IPS-NIHi7 (cell line): ENCODE measurements around the gene PCDHA1.
"Not testable (repeated sequence)": the region's sequence is repeated elsewhere in the genome, so short reads cannot be mapped to it uniquely, and the experiment has no call there.

Source experiments
- DNase-seq: peaks from one replicate; pipeline ENCODE4 v3.0.0; 2012; ENCODE audit warnings: mixed read lengths; ENCODE audit errors: extremely low spot score

The PCDHA1 gene

GRCh38 chr5:140785905-140786686, at the start of gene PCDHA1:
PCDHA1 (plus strand) TSS chr5:140786140.
- peak; percentile 31 for DNase-seq

GRCh38 chr5:140737486-140737885, 48.5 kb upstream of the PCDHA1 start:
- DNase-seq: no peak

GRCh38 chr5:140741967-140742366, 44.0 kb upstream of the PCDHA1 start:
- DNase-seq: no peak

- DNase-seq: no peak
These were observed 32.4 kb upstream of the PCDHA1 start for GRCh38 chr5:140753561-140753960.

- no peak for DNase-seq
These were observed 21.6 kb upstream of the PCDHA1 start for GRCh38 chr5:140764177-140764973.

- DNase-seq: no peak
These were observed 18.5 kb upstream of the PCDHA1 start for GRCh38 chr5:140767444-140767843.

GRCh38 chr5:140780512-140780911, 5.4 kb upstream of the PCDHA1 start:
- DNase-seq: no peak

- not testable (repeated sequence) for DNase-seq
These were observed 1.5 kb downstream of the PCDHA1 start for GRCh38 chr5:140787422-140787821.

GRCh38 chr5:140787849-140788504, 2.0 kb downstream of the PCDHA1 start:
- not testable (repeated sequence) for DNase-seq

GRCh38 chr5:140791089-140791488, 5.1 kb downstream of the PCDHA1 start:
- DNase-seq: no peak

- peak; percentile 38 for DNase-seq
These were observed 8.8 kb downstream of the PCDHA1 start, which contains the start of gene PCDHA2 for GRCh38 chr5:140794595-140795258. PCDHA2 (plus strand) TSS chr5:140794852.

- DNase-seq: peak; percentile 59
These were observed 9.3 kb downstream of the PCDHA1 start for GRCh38 chr5:140795259-140795641.

GRCh38 chr5:140796072-140796717, 10.3 kb downstream of the PCDHA1 start:
- DNase-seq: not testable (repeated sequence)

GRCh38 chr5:140796718-140797095, 10.8 kb downstream of the PCDHA1 start:
- DNase-seq: no peak

GRCh38 chr5:140800816-140801493, 15.0 kb downstream of the PCDHA1 start, which contains the start of gene PCDHA3:
PCDHA3 (plus strand) TSS chr5:140801057.
- no peak for DNase-seq

GRCh38 chr5:140801494-140801841, 15.5 kb downstream of the PCDHA1 start:
- DNase-seq: no peak

- not testable (repeated sequence) for DNase-seq
These were observed 16.4 kb downstream of the PCDHA1 start for GRCh38 chr5:140802381-140802780.

- DNase-seq: no peak
These were observed 16.9 kb downstream of the PCDHA1 start for GRCh38 chr5:140802781-140803271.

GRCh38 chr5:140806834-140807775, 21.2 kb downstream of the PCDHA1 start, which contains the start of gene PCDHA4:
PCDHA4 (plus strand) TSS chr5:140807068.
- peak; percentile 57 for DNase-seq
